CD4-positive, alpha-beta T cell treated with Interleukin-4 for 4 hours (primary cell): Measurements from ENCODE around the gene KCND2.

Experiments
- DNase-seq: peaks from one replicate; pipeline ENCODE4 v3.0.0-alpha.2; 2020

Gene KCND2

GRCh38 chr7:120714945-120715344, 442.0 kb downstream of the KCND2 start:
- DNase-seq: no peak

GRCh38 chr7:120716307-120716706, 443.3 kb downstream of the KCND2 start:
- no peak for DNase-seq

- no peak for DNase-seq
Measured at GRCh38 chr7:120717166-120717565, 444.2 kb downstream of the KCND2 start.

- no peak for DNase-seq
Measured at GRCh38 chr7:120718361-120718760, 445.4 kb downstream of the KCND2 start.

GRCh38 chr7:120720317-120720716, 447.3 kb downstream of the KCND2 start:
- DNase-seq: no peak

- DNase-seq: no peak
Measured at GRCh38 chr7:120723465-120724385, 450.8 kb downstream of the KCND2 start.

GRCh38 chr7:120724448-120724847, 451.5 kb downstream of the KCND2 start:
- no peak for DNase-seq

GRCh38 chr7:120724955-120725354, 452.0 kb downstream of the KCND2 start:
- DNase-seq: no peak

GRCh38 chr7:120725376-120726039, 452.5 kb downstream of the KCND2 start:
- no peak for DNase-seq

GRCh38 chr7:120729245-120729644, 456.3 kb downstream of the KCND2 start:
- DNase-seq: no peak

GRCh38 chr7:120731271-120731670, 458.3 kb downstream of the KCND2 start:
- DNase-seq: no peak

- no peak for DNase-seq
Measured at GRCh38 chr7:120732256-120732655, 459.3 kb downstream of the KCND2 start.

- no peak for DNase-seq
Measured at GRCh38 chr7:120733143-120733542, 460.2 kb downstream of the KCND2 start.

- DNase-seq: no peak
Measured at GRCh38 chr7:120733835-120734234, 460.9 kb downstream of the KCND2 start.

- DNase-seq: no peak
Measured at GRCh38 chr7:120735791-120736190, 462.8 kb downstream of the KCND2 start.

- DNase-seq: no peak
Measured at GRCh38 chr7:120738816-120739215, 465.8 kb downstream of the KCND2 start.

GRCh38 chr7:120740348-120740747, 467.4 kb downstream of the KCND2 start:
- DNase-seq: no peak

GRCh38 chr7:120741371-120742042, 468.5 kb downstream of the KCND2 start:
- DNase-seq: no peak

- DNase-seq: no peak
Measured at GRCh38 chr7:120742372-120742771, 469.4 kb downstream of the KCND2 start.

GRCh38 chr7:120743128-120743527, 470.2 kb downstream of the KCND2 start:
- DNase-seq: no peak

GRCh38 chr7:120760050-120760449, 487.1 kb downstream of the KCND2 start:
- no peak for DNase-seq

- no peak for DNase-seq
Measured at GRCh38 chr7:120760851-120761250, 487.9 kb downstream of the KCND2 start.

GRCh38 chr7:120770206-120770605, 497.2 kb downstream of the KCND2 start:
- no peak for DNase-seq

GRCh38 chr7:120774481-120774880, 501.5 kb downstream of the KCND2 start:
- no peak for DNase-seq
